PC-3 (cell line): ENCODE measurements around the gene FAH.

Experiments
- EZH2 ChIP-seq: fragments of 300-600 bp; sonication (generic); IDR thresholded peaks from one replicate; pipeline ENCODE4 v1.6.1; 2017; ENCODE audit warnings: antibody characterized with exemption, mild to moderate bottlenecking, low read length; ENCODE audit not compliant: unreplicated experiment
- TF ChIP-seq, protein P1 (sequence below): fragments of 300-600 bp; sonication (generic); conservative IDR thresholded peaks from 2 replicates; pipeline ENCODE4 v1.5.1; 2017; ENCODE audit warnings: antibody characterized with exemption, low read depth, mild to moderate bottlenecking, low read length

DNA sequence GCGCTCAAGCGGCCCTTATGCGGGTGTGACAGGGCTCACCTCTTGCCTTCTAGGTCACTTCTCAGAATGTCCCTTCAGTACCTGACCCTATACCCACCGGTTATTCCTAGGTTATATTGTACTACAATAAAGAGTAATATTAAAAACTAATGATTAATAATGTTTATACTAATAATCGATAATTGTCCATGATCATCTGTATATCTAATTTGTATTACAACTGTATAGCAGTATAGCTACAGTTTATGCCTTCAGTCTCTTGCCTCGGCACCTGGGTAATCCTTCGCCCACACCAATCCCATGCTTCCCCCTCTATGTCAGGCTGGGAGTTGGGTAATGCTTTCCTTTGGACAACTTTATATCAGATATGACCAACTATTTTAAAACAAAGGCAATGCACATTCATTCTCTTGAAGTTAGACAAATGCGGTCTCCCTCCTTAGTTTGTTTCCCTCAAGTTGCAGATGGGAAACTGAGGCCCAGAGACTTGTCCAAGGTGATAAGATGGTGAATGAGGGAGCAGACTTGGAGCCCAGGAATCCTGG lies 3.4 kb downstream of the FAH start:
- TF ChIP-seq, protein P1, sequence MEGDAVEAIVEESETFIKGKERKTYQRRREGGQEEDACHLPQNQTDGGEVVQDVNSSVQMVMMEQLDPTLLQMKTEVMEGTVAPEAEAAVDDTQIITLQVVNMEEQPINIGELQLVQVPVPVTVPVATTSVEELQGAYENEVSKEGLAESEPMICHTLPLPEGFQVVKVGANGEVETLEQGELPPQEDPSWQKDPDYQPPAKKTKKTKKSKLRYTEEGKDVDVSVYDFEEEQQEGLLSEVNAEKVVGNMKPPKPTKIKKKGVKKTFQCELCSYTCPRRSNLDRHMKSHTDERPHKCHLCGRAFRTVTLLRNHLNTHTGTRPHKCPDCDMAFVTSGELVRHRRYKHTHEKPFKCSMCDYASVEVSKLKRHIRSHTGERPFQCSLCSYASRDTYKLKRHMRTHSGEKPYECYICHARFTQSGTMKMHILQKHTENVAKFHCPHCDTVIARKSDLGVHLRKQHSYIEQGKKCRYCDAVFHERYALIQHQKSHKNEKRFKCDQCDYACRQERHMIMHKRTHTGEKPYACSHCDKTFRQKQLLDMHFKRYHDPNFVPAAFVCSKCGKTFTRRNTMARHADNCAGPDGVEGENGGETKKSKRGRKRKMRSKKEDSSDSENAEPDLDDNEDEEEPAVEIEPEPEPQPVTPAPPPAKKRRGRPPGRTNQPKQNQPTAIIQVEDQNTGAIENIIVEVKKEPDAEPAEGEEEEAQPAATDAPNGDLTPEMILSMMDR, result no peak
- no peak for TF ChIP-seq EZH2
